ENCODE data around the gene MEIOB.
"Not testable (repeated sequence)": the region's sequence is repeated elsewhere in the genome, so short reads cannot be mapped to it uniquely, and the experiment has no call there.

MEIOB gene

GRCh38 chr16:1808691-1809090 is 63.3 kb downstream of the MEIOB start:
- no peak for DNase-seq

DNA sequence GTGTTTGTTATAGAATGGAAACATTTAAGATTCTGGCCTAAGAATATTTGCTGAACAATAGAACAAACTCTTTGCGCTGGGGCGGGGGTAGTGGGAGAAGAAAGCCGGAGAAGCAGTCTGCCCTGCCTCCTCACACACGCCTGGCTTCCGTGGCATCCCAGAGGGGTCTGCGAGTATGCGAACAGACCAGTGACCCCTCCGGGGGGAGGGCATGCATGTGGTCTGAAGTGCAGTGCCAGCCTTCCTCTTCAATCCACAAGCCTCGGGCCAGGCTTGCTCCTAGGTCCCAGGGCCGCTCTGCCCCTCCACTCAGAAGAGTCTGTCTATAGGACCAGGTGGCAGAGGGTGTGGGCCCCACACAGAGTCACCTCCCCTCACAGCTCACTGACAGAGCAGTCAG is 64.3 kb downstream of the MEIOB start:
- DNase-seq: no peak

DNA sequence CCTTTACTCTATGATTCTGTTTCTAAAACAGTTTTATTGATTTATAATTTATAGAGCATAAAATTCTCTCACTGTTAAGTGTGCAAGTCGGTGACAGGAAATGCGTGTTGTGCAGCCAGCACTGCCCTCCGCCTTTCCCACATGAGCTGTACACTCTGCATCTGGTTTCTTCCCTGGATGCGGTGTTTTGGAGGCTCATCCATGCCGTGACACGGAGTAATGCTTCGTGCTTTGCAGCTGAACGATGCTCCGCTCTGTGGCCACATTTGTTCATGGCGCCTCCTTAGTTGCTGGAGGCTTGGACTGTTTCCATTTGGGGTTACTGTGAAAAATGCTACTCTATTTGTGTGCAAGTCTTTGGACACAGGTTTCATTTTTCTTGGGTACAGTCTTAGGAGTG is 71.3 kb downstream of the MEIOB start:
- DNase-seq: no peak

DNA sequence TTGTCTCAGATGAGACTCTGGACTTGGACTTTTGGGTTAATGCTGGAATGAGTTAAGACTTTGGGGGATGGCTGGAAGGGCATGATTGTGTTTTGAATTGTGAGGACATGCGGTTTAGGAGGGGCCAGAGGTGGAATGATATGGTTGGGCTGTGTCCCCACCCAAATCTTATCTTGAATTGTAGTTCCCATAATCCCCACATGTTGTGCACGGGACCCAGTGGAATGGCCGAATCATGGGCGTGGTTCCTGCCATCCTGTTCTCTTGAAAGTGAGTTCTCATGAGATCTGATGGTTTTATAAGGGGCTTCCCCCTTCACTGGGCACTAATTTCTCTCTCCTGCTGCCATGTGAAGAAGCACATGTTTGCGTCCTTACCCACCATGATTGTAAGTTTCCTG is 72.7 kb downstream of the MEIOB start:
- DNase-seq: not testable (repeated sequence)

GRCh38 chr16:1794908-1795666 is 76.9 kb downstream of the MEIOB start:
- DNase-seq: no peak

DNA sequence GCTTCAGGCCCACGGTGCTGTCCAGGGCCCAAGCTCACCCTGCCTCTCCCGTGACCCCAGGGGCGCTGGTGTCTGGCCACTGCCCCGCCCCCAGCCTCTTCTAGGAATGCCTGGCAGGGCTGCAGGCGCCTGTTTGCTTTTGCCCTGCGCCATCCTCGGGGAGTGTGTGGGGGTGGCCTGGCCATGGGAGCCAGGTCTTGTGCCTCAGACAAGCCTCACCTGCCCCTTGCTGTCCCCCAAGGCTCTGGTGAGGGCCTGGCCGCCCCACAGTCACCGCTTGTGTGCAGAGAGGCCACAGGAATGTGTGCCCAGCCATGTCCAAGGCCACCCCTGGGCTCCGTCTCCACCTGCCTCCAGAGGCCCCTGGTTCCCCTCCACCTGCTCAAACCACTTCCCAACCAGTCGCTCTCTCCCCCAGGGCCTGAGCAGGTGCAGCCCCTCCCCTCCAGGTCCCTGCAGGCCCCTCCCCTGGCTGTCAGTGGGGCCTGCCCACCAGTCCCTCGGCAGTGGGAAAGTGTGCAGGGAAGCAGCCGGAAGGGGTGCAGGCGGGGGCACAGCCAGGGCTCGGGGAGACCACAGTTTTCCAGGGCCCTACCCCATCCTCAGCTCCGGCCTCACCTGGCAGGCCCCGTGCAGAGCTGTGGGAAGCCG is 77.6 kb downstream of the MEIOB start:
- no peak for DNase-seq

- DNase-seq: no peak
Observed at GRCh38 chr16:1793578-1794220, 78.3 kb downstream of the MEIOB start, which contains the start of gene IGFALS. Gene IGFALS, minus strand, starts transcription at chr16:1793705. Its CDS starts 53 bp downstream, at chr16:1793652.

- DNase-seq: no peak
Observed at GRCh38 chr16:1792836-1793577, 79.0 kb downstream of the MEIOB start.

DNA sequence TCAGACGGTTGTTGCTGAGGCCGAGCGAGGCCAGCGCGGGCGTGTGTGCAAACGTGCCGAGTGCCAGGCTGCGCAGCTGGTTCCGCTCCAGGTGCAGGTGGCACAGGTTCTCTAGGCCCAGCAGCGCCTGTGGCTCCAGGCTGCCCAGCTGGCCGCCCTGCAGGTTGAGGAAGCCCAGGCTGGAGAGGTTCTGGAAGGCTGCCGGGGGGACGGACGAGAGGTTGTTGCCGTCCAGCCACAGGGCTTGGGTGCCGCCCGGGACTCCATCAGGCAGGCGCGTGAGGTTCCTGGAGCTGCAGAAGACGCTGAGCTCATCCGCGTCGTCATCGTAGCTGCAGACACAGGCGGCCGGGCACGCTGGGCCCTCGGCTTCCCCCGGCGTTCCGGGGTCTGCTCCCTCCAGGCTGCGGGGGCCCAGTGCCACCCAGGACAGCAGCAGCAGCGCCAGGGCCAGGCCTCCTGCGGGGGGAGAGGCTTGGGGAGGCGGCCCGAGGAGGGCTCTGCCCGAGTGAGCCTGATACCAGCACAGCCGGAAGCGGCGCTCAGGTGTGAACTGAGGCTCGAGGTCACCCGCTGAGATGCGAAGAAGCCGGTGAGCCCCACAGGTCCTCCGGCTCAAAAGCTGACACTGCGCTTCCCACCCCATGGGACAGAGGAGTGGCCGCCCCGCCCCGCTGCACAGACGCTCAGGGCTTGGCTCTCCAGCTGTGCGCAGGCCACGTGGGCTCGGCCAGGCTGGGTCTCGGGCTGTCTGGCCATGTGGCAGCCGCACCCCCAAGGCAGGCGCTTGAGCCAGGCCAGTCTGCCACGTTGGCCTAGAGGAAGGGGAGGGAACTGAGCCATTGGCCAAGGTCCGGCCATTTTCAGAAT is 79.8 kb downstream of the MEIOB start:
- DNase-seq: no peak

DNA sequence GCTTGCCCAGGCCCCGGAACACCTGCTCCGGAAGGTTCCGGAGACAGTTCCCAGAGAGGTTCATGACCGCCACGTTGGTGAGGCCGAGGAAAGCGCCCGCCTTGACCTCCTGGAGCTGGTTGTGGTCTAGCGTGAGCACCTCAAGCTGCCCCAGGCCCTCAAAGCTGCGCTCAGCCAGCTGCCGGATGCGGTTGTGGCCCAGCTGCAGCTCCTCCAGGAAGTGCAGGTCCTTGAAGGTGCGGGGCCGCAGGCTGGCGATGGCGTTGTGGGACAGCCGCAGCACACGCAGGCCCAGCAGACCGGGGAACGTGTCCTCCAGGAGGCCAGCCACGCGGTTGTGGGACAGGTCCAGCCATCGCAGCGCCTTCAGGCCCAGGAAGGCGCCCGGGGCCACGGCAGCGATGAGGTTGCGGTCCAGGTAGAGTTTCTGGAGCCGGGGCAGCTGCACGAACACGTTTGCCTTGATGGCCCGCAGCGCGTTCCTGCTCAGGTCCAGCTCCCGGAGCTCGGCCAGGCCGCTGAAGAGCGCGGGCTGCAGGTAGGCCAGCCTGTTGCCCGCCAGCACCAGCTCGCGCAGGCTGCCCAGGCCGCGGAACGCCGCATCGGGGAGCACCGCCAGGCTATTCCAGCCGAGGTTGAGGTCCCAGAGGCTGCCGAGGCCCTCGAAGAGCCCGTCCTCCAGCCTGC is 80.6 kb downstream of the MEIOB start:
- DNase-seq: no peak

GRCh38 chr16:1790611-1791255 is 81.2 kb downstream of the MEIOB start:
- no peak for DNase-seq

DNA sequence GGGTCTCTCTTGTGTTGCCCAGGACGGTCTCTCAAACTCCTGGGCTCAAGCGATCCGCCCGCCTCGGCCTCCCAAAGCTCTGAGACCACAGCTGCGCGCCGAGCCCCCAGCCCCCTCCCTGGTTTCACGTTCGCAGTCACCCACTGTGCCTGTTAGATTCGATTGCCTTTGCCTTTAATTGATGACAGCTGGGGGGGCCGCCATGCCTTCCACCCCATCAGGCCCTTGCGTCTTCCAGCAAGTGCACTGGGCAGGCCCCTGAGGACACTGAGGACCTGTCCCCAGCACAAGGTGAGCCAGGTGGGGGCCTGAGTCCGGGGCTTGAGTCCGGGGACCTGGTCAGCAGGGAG is 81.7 kb downstream of the MEIOB start:
- DNase-seq: no peak

- no peak for DNase-seq
Observed at GRCh38 chr16:1789643-1790045, 82.3 kb downstream of the MEIOB start.

DNA sequence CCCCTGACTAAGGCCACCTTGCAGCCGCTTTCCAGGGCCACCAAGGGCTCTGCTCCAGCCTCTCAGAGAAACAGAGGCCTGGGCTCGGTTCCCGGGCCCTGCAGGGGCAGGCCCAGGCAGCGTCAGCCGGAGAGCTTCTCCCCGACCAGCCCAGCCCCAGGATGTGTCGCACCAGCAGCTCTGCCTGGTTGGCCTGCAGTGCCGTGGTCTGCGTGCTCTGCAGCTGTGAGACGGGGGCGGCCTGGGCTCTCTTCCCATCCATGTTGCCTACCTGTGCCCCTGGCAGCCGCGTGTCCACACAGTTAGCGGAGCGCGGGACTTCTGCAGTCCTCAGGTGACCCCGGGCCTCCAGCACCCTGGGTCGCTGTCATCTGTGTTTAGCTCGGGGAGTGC is 83.3 kb downstream of the MEIOB start:
- no peak for DNase-seq

- DNase-seq: no peak
Observed at GRCh38 chr16:1788095-1788707, 83.8 kb downstream of the MEIOB start.

- DNase-seq: no peak
Observed at GRCh38 chr16:1787322-1788094, 84.5 kb downstream of the MEIOB start.

DNA sequence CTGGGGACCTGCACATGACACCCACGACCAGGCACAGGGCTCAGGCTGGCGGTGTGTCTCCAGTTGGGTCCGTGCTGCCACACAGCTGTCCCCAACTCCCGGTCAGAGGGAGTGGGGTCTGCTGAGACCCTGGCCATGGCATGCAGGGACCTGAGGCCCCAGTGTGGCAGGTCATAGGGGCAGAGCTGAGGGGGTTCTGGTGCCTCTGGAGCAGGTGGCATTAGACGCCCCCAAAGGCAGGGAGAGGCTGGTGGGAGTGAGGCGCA is 85.0 kb downstream of the MEIOB start:
- no peak for DNase-seq

DNA sequence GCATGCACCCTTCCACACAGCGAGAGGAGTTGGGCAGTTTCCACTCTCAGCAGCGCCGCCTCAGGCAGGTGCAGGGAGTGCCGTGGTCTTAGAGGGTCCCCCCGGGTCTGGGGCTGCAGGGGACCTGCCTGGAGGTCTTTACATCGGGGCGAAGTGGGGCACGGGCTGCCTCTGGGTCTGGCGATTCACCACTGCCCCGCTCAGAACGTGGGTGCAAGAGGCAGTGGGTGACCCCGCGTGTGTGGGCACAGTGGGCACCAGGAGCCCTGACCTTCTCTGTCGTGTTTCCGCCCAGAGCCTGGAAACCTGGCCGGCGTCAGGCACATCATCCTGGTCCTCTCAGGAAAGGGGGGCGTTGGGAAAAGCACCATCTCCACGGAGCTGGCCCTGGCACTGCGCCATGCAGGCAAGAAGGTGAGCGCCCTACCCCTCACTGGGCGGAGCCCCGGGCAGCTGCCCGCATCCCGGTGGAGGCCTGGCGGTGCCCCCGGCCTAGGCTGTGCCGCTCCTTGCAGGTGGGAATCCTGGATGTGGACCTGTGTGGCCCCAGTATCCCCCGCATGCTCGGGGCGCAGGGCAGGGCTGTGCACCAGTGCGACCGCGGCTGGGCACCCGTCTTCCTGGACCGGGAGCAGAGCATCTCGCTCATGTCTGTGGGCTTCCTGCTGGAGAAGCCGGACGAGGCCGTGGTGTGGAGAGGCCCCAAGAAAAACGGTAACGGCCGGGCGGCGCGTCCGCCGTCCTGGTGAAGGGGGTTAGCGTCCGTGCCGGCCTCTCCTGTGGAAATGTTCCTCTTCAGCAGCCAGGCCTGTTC is 85.5 kb downstream of the MEIOB start:
- DNase-seq: no peak

- DNase-seq: no peak
Observed at GRCh38 chr16:1785846-1786170, 86.2 kb downstream of the MEIOB start.
